T-helper 22 cell (primary cell): Measurements from ENCODE around the gene DLG2.
"Not testable (repeated sequence)": the region's sequence is repeated elsewhere in the genome, so short reads cannot be mapped to it uniquely, and the experiment has no call there.

ENCODE experiments used
- DNase-seq: peaks from one replicate; pipeline ENCODE4 v3.0.0-alpha.2; 2020; ENCODE audit warnings: low read depth

Gene DLG2

GRCh38 chr11:85229723-85230122 lies 397.4 kb downstream of the DLG2 start:
- DNase-seq, result not testable (repeated sequence)

- DNase-seq, result no peak
These were observed 430.2 kb downstream of the DLG2 start for GRCh38 chr11:85196968-85197367.

- DNase-seq, result no peak
These were observed 431.2 kb downstream of the DLG2 start for GRCh38 chr11:85195934-85196333.

GRCh38 chr11:85187992-85188391 lies 439.2 kb downstream of the DLG2 start:
- DNase-seq, result no peak

- no peak for DNase-seq
These were observed 442.4 kb downstream of the DLG2 start for GRCh38 chr11:85184721-85185120.

- DNase-seq, result no peak
These were observed 444.4 kb downstream of the DLG2 start for GRCh38 chr11:85182441-85183387.

- no peak for DNase-seq
These were observed 446.6 kb downstream of the DLG2 start for GRCh38 chr11:85180528-85180927.

GRCh38 chr11:85171648-85172257 lies 455.4 kb downstream of the DLG2 start:
- DNase-seq, result no peak

GRCh38 chr11:85170184-85170583 lies 457.0 kb downstream of the DLG2 start:
- no peak for DNase-seq

GRCh38 chr11:85167471-85167870 lies 459.7 kb downstream of the DLG2 start:
- DNase-seq, result no peak

- no peak for DNase-seq
These were observed 460.1 kb downstream of the DLG2 start for GRCh38 chr11:85167038-85167437.

- DNase-seq, result no peak
These were observed 461.3 kb downstream of the DLG2 start for GRCh38 chr11:85165819-85166218.

- no peak for DNase-seq
These were observed 462.4 kb downstream of the DLG2 start for GRCh38 chr11:85164743-85165142.

GRCh38 chr11:85154294-85154693 lies 472.9 kb downstream of the DLG2 start:
- DNase-seq, result no peak

GRCh38 chr11:85137597-85137996 lies 489.5 kb downstream of the DLG2 start:
- no peak for DNase-seq

GRCh38 chr11:85133636-85134035 lies 493.5 kb downstream of the DLG2 start:
- DNase-seq, result no peak

GRCh38 chr11:85132851-85133585 lies 494.1 kb downstream of the DLG2 start:
- no peak for DNase-seq

- DNase-seq, result no peak
These were observed 499.8 kb downstream of the DLG2 start for GRCh38 chr11:85127349-85127748.

GRCh38 chr11:85123752-85124231 lies 503.4 kb downstream of the DLG2 start:
- DNase-seq, result no peak

GRCh38 chr11:85118151-85118550 lies 509.0 kb downstream of the DLG2 start:
- no peak for DNase-seq

GRCh38 chr11:85115798-85116197 lies 511.3 kb downstream of the DLG2 start:
- DNase-seq, result no peak

- DNase-seq, result no peak
These were observed 512.4 kb downstream of the DLG2 start for GRCh38 chr11:85114786-85115185.

GRCh38 chr11:85110246-85110645 lies 516.9 kb downstream of the DLG2 start:
- not testable (repeated sequence) for DNase-seq
